Activated CD4-positive, alpha-beta T cell treated with anti-CD3 and anti-CD28 coated beads, Interleukin-2, amount 10 ng/mL, durations not matched to agents 7 days and 5 days (primary cell): Measurements from ENCODE around the gene THSD4. TPM values are rescaled to one million over a fixed set of nuclear protein-coding genes. Genes with fewer than 3 reads are reported as not detected.
"Not testable (repeated sequence)": the region's sequence is repeated elsewhere in the genome, so short reads cannot be mapped to it uniquely, and the experiment has no call there.

Experiments used
- CTCF ChIA-PET: fragments of 350-600 bp; sonication (Branson Sonifier 250); formaldehyde crosslinking; loops from one replicate; lab custom pipeline; 2021; ENCODE audit warnings: antibody characterized with exemption; lab: Charles Lee
- POLR2A ChIA-PET: fragments of 350-600 bp; sonication (Branson Sonifier 250); formaldehyde crosslinking; loops from one replicate; lab custom pipeline; 2021; ENCODE audit warnings: antibody characterized with exemption; lab: Charles Lee
- DNase-seq: peaks from one replicate; pipeline ENCODE4 v3.0.0-alpha.2; 2020
- H3K27ac Mint-ChIP-seq: one replicate; pipeline ENCODE4 v1.8.0; 2021; ENCODE audit warnings: mild to moderate bottlenecking, moderate library complexity, mixed read lengths
- H3K27me3 Mint-ChIP-seq: one replicate; pipeline ENCODE4 v1.8.0; 2021; ENCODE audit warnings: mixed read lengths
- H3K36me3 Mint-ChIP-seq: one replicate; pipeline ENCODE4 v1.8.0; 2021; ENCODE audit warnings: low read depth, mixed read lengths
- H3K4me1 Mint-ChIP-seq: one replicate; pipeline ENCODE4 v1.8.0; 2021; ENCODE audit warnings: mixed read lengths
- H3K4me3 Mint-ChIP-seq: one replicate; pipeline ENCODE4 v1.8.0; 2021; ENCODE audit warnings: mild to moderate bottlenecking, moderate library complexity, mixed read lengths
- H3K9me3 Mint-ChIP-seq: one replicate; pipeline ENCODE4 v1.8.0; 2021; ENCODE audit warnings: mixed read lengths
- total RNA-seq, 2 experiments: library from RNA; stranded (reverse); gene quantifications; one replicate each; pipeline ENCODE4 v1.2.3, GENCODE V29; 2021

Gene THSD4
- total RNA-seq, 2 experiments from 2014 or later, result not detected

DNA sequence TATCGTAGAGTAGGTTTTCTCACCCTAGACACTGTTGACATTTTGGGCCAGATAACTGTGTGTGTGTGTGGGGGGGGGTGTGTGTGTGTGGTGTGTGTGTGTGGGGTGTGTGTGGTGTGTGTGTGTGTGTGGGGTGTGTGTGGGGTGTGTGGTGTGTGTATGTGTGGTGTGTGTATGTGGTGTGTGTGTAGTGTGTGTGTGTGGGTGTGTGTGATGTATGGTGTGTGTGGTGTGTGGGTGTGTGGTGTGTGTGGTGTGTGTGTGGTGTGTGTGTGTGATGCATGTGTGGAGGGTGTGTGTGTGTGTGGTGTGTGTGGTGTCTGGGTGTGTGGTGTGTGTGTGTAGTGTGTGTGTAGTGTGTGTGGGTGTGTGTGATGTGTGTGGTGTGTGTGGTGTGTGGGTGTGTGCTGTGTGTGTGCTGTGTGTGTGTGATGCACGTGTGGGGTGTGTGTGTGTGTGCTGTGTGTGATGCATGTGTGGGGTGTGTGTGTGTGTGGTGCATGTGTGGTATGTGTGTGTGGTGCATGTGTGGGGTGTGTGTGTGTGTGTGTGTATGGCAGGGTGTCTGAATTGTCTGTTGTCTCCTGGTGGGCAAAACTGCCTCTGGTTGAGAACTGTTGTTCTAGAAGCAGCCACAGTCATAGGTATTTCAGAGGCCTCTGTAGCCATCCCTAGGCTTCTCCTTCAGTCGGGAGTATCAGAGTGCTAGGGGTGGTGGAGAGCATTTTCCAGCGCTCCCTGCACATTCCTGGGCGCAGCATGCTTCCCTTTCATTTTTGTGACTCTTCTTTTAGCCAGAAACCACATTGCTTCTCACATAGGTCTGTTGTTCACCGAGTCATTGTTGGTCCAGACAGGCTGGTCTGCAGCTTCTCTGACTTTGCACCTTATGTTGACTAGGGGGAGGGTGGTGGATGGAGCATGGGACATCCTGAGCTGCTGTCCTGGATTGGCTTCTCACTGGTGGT, 84.4 kb downstream of the THSD4 start:
- ChIA-PET POLR2A (no interaction called here), CTCF (no interaction called here)
- H3K27ac Mint-ChIP-seq, result no peak overlapping the region
- DNase-seq, result no peak
- no peak overlapping the region for H3K4me3 Mint-ChIP-seq
- peaks cover 4% of the 10 kb centered on the region for H3K9me3 Mint-ChIP-seq
- H3K4me1 Mint-ChIP-seq, result peaks cover 4% of the 10 kb centered on the region
- no peaks in the 10 kb centered on the region for H3K36me3 Mint-ChIP-seq
- H3K27me3 Mint-ChIP-seq, result no peaks in the 10 kb centered on the region

DNA sequence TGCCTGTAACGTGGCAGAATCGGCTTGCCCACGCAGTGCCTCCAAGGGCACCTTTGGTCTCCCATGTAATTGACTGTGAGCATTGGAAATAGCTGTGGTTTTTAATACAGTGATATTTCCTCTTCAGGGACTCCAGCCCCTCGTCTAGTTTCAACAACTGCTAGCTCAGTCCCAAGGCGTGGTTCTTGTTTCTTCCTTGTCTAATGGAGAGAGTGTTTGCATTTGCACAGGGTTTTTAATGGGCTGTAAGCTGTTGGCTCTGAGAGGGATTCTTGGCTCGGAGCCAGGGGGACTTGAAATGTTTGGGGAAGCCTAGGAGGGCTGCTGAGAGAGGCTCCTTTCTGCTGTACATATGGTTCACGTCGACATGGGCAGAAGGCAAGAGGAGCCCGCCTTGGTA, 86.2 kb downstream of the THSD4 start:
- no peak overlapping the region for H3K4me3 Mint-ChIP-seq

DNA sequence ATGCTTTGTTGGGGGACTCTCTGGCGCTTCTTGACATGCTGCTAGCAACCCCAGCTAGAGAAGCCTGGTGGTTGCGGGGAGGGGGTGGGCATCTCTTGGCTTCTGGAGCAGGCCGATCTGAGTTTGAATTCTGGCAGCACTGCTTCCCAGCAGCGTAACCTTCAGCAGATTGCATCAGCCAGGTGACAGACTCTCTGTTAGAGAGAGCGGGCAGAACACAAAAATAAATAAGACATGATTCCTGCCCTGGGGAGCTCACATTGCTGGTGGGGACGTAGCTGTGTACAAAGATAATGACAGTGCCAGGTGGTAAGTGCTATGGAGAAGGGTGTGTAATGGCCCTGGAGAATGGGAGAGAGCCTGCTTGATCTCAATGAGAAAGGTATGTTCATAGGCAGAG, 87.4 kb downstream of the THSD4 start:
- POLR2A ChIA-PET, result no interaction called here
- Mint-ChIP-seq H3K36me3 (no peaks in the 10 kb centered on the region), H3K4me1 (no peaks in the 10 kb centered on the region), H3K4me3 (no peak overlapping the region), H3K27ac (no peak overlapping the region), H3K9me3 (peaks cover 4% of the 10 kb centered on the region), H3K27me3 (no peaks in the 10 kb centered on the region)
- no peak for DNase-seq
- CTCF ChIA-PET, result no interaction called here

More for the DNA sequence above, 86.2 kb downstream of the THSD4 start:
- peaks cover 4% of the 10 kb centered on the region for H3K4me1 Mint-ChIP-seq
- ChIA-PET CTCF (no interaction called here), POLR2A (no interaction called here)
- no peak for DNase-seq
- no peaks in the 10 kb centered on the region for H3K27me3 Mint-ChIP-seq
- no peaks in the 10 kb centered on the region for H3K36me3 Mint-ChIP-seq
- H3K9me3 Mint-ChIP-seq, result peaks cover 4% of the 10 kb centered on the region
- H3K27ac Mint-ChIP-seq, result no peak overlapping the region

DNA sequence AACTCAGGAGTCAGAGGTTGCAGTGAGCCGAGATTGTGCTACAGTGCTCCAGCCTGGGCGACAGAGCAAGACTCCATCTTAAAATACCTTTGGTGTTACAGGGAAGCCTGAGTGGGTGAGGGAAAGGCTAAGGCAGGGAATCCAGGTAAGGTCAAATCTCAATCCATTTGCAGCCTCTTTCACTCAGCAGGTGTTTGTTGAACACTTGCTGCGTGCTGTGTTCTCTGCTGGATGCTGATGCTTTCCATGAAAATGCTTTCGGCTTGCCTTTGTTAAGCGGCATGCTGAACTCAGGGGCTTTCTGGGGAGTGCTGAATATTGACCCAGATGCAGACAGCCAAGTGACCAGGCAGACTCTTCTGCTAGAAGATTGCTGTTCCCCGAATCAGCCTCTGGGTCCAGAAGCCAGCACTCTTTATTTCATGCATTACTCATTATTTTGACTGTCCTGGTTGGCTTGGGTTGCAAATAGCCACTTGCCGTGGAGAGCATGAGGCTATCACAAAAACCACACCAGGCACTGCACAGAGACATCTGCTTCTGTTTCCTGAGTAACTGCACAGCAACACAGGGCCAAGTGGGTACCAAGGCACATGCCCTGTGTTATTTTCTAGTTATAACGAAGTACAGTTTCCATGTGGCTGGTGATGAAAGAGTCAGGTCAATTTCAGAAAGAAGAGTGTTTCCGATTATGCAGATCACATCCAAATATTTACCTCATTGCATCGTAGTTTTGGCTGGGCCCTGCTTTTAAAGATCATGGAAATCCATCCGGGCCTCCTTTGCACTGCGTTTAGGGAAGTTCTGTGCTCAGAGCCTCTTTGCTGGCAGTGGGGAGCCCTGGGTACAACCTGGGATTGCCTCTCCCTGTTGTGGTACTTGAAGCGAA, 88.6 kb downstream of the THSD4 start:
- H3K27me3 Mint-ChIP-seq, result no peaks in the 10 kb centered on the region
- CTCF ChIA-PET, result interaction anchor here (1.3 kb wide), 1 partner anchor 12 kb away, joined by 3 read pairs; no protein-coding TSS in a partner anchor
- POLR2A ChIA-PET, result no interaction called here
- no peaks in the 10 kb centered on the region for H3K4me1 Mint-ChIP-seq
- H3K27ac Mint-ChIP-seq, result no peak overlapping the region
- H3K36me3 Mint-ChIP-seq, result no peaks in the 10 kb centered on the region
- no peak overlapping the region for H3K4me3 Mint-ChIP-seq
- H3K9me3 Mint-ChIP-seq, result peaks cover 4% of the 10 kb centered on the region
- DNase-seq, result no peak

DNA sequence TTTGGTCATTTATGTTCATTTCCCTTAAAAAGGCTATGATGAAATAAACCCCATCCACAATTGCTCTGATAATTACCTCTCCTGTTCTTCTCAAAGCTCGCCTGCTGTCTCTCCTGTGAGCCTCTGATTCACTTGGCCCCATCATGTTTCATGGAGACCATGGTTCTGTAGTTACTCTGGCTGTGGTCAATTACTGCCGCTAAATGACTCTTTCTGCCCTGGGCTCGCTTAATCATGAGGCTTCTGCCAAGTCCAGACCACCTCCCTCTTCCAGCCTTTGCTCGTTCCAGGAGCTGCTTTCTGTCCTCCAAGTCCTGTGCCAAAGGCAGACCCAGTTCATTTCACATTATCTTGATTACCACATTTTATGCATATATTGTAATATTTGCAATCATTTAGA, 91.9 kb downstream of the THSD4 start:
- H3K27ac Mint-ChIP-seq, result no peak overlapping the region
- H3K36me3 Mint-ChIP-seq, result no peaks in the 10 kb centered on the region
- H3K9me3 Mint-ChIP-seq, result no peaks in the 10 kb centered on the region
- no peaks in the 10 kb centered on the region for H3K4me1 Mint-ChIP-seq
- no peak for DNase-seq
- ChIA-PET POLR2A (no interaction called here), CTCF (no interaction called here)
- no peak overlapping the region for H3K4me3 Mint-ChIP-seq
- no peaks in the 10 kb centered on the region for H3K27me3 Mint-ChIP-seq

DNA sequence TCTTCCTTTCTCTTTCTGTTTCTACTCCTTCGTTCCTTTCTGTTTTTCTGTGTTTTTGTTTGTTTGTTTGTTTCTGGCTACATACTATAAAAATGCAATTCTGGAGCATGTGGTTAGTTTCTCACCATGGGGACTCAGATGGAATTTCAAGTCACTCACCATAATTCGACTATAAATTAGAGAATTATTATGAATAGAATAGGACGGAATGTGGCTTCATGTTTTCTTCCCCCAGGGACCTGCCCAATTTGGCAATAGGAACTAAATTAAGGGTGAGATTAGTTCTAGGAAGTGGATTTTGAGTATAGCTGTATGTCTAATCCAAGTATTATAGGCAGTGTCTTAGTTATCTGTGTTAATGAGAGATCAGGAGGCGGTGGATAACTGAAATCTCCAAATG, 96.9 kb downstream of the THSD4 start:
- H3K9me3 Mint-ChIP-seq, result no peaks in the 10 kb centered on the region
- CTCF ChIA-PET, result no interaction called here
- no peaks in the 10 kb centered on the region for H3K27me3 Mint-ChIP-seq
- no peaks in the 10 kb centered on the region for H3K36me3 Mint-ChIP-seq
- no peak overlapping the region for H3K4me3 Mint-ChIP-seq
- H3K27ac Mint-ChIP-seq, result no peak overlapping the region
- no peak for DNase-seq
- no peaks in the 10 kb centered on the region for H3K4me1 Mint-ChIP-seq
- POLR2A ChIA-PET, result no interaction called here

DNA sequence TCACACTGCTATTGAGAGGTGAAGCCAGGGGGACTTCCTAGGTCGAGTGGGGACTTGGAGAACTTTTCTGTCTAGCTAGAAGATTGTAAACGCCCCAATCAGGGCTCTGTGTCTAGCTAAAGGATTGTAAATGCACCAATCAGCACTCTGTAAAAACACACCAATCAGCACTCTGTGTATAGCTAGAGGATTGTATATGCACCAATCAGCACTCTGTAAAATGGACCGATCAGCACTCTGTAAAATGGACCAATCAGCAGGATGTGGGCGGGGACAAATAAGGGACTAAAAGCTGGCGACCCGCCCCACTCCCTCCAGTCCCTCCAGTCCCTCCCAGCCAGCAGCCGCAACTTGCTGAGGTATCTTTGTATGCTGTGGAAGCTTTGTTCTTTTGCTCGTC, 98.7 kb downstream of the THSD4 start:
- H3K36me3 Mint-ChIP-seq, H3K27me3 Mint-ChIP-seq, CTCF ChIA-PET, H3K4me1 Mint-ChIP-seq, H3K4me3 Mint-ChIP-seq, H3K9me3 Mint-ChIP-seq, DNase-seq, H3K27ac Mint-ChIP-seq, POLR2A ChIA-PET: not testable (repeated sequence)

DNA sequence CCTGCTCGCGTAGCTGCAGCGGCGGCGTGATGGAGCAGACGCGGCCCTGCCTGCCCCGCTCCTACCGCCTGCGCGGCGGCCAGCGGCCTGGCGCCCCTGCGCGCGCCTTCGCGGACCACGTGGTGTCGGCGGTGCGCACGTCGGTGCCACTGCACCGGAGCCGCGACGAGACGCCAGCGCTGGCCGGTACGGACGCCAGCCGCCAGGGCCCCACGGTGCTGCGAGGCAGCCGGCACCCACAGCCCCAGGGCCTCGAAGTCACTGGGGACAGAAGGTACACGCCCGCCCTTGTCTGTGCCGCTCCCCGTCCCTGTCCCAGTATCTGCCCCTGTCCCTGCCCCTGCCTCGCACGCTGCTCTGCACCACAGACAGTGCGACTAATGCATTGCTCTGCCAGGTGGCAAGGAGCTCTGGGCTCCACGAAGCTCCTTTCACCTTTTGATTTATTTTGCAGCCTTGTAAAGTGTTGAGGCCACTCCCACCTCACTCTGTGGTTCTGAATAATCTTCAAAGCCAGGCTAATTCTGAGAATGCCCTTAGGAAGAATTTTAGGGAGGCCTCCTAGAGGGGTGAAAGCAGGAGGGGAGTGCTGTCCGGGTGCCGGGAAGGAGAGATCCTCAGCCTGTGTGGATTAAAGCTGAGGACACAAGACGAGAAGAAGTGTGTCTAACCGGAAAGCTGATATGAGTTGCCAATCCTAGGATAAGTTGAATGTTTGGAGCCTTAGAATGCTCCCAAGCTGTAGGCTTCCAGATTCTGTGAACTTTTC, 100.0 kb downstream of the THSD4 start:
- H3K27me3 Mint-ChIP-seq, result peaks cover 2% of the 10 kb centered on the region
- CTCF ChIA-PET, result interaction anchor here (1.7 kb wide), 1 partner anchor 11 kb away, joined by 3 read pairs; no protein-coding TSS in a partner anchor
- POLR2A ChIA-PET, result no interaction called here
- no peaks in the 10 kb centered on the region for H3K9me3 Mint-ChIP-seq
- no peaks in the 10 kb centered on the region for H3K4me1 Mint-ChIP-seq
- no peak overlapping the region for H3K4me3 Mint-ChIP-seq
- H3K27ac Mint-ChIP-seq, result no peak overlapping the region
- no peaks in the 10 kb centered on the region for H3K36me3 Mint-ChIP-seq
- DNase-seq, result no peak

DNA sequence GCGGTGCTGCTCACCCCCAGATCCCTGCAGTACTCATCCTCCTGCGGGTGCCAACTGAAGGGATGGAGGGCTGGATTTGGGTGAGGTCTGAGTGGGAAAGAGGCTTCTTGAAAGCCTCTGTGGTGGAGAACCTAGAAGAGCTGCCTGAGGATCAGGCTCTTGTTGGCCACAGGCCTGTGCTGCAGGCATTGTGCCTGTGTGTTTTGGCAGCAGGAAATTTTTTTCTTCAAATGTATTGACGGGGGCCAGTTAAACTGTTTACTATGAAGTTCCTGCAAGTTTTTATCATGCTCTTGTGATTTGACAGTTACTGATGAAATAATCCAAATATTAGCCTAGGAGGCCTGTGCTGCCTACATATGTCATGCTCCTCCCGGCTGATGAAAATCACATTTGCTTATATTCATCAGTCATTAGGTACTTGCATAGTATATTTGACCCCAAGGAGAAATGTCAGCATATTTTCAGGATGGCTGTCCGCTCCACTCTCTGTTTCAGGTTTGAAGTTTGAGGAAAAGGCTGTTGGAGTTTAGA, 103.1 kb downstream of the THSD4 start:
- POLR2A ChIA-PET, result no interaction called here
- CTCF ChIA-PET, result no interaction called here

DNA sequence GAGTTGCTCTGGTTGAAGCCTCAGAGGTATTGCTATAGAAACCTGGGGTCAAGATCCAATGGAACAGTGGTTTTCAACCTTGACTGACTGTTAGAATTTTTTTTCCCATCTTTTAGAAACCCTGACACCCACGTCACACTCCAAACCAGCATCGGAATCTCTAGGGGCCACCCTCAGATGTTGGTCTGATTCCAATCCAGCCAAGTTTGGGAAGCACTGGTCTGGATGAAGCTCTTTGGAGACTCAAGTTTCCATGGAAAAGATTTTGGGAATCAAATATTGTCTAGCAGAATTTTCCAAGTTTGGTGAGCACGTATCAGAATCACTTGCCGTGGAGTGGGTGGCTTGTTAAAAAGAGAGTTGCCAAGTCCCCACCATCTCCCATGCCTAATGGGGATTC, 103.8 kb downstream of the THSD4 start:
- Mint-ChIP-seq H3K27me3 (peaks cover 5% of the 10 kb centered on the region), H3K36me3 (no peaks in the 10 kb centered on the region), H3K4me3 (no peak overlapping the region), H3K9me3 (no peaks in the 10 kb centered on the region), H3K27ac (no peak overlapping the region), H3K4me1 (no peaks in the 10 kb centered on the region)
- ChIA-PET CTCF (no interaction called here), POLR2A (no interaction called here)
- DNase-seq, result no peak

More for the DNA sequence above, 103.1 kb downstream of the THSD4 start:
- H3K27ac Mint-ChIP-seq, result no peak overlapping the region
- H3K4me1 Mint-ChIP-seq, result no peaks in the 10 kb centered on the region
- no peaks in the 10 kb centered on the region for H3K9me3 Mint-ChIP-seq
- H3K36me3 Mint-ChIP-seq, result no peaks in the 10 kb centered on the region
- peaks cover 5% of the 10 kb centered on the region for H3K27me3 Mint-ChIP-seq
- no peak overlapping the region for H3K4me3 Mint-ChIP-seq
- no peak for DNase-seq

DNA sequence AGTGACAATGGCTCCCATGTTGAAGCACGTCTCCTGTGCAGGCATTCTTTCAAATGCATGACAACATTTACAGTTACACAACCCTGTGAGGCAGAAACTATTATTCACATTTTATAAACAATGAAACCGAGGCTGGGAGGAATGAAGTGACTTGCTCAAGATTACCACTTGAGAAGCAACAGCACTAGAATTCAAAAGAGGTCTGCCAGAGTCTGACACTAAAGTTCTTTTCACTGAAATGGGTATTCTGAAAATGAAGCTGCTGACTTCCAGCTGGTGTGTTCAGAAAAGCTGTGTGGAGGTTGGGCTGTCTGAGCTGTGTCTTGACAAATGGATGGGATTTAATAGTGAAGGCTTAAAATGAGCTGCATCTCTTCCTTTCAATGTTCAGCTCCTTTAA, 104.4 kb downstream of the THSD4 start:
- Mint-ChIP-seq H3K4me3 (no peak overlapping the region), H3K27me3 (peaks cover 5% of the 10 kb centered on the region), H3K27ac (no peak overlapping the region), H3K4me1 (no peaks in the 10 kb centered on the region), H3K9me3 (no peaks in the 10 kb centered on the region), H3K36me3 (no peaks in the 10 kb centered on the region)
- ChIA-PET CTCF (no interaction called here), POLR2A (no interaction called here)
- DNase-seq, result no peak

DNA sequence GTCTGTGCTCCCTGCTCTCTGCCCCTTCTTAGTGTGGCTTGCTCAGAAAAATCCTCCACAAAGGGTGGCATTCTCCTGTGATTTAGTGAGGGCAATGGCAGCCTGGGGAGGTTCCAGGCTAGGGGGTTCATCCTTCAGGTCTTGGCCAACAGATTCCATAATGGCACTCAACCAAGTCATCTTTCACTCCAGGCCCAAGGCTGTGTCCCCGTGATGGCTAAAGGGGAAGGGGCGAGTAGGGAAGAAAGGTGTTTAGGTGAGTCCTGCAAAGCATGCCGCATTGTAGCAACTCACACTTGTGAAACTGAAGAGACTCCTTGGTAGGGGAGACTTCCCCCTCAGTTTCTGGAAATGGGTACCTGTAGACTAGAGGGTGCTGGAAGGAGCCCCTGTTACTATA, 105.6 kb downstream of the THSD4 start:
- Mint-ChIP-seq H3K9me3 (no peaks in the 10 kb centered on the region), H3K4me1 (no peaks in the 10 kb centered on the region), H3K27me3 (peaks cover 5% of the 10 kb centered on the region), H3K27ac (no peak overlapping the region), H3K36me3 (no peaks in the 10 kb centered on the region), H3K4me3 (no peak overlapping the region)
- POLR2A ChIA-PET, result no interaction called here
- no peak for DNase-seq
- CTCF ChIA-PET, result no interaction called here
